ENCODE results near the gene THAP7. TPM values are rescaled to one million over a fixed set of nuclear protein-coding genes. Genes with fewer than 3 reads are reported as not detected.

The THAP7 gene
- total and polyA plus RNA-seq, 2 of the 4 experiments (the other 2 are of a cell fraction), result 14.2 to 19.8 TPM

- H3K9me3 ChIP-seq (ENCODE audit: control insufficient read depth, insufficient read depth, low read length), result peaks cover 10% of the 10 kb centered on the region
- H3K23ac ChIP-seq (ENCODE audit: low read depth, low read length), result no peak overlapping the region
- TF ChIP-seq CHD1 (IDR thresholded peaks at IDR 0.05; ENCODE audit: low read depth, low read length) (no peak), RFX5 (IDR thresholded peaks at IDR 0.05; ENCODE audit: low read depth, low read length) (no peak)
- H3K4ac ChIP-seq (ENCODE audit: low read depth, low read length), result no peak overlapping the region
- H3K27me3 ChIP-seq (ENCODE audit: control insufficient read depth, insufficient read depth, low read length), result peaks cover 2% of the 10 kb centered on the region; the same call in 1 of the 2 replicates
- no peak overlapping the region for H3K9ac ChIP-seq (ENCODE audit: low read depth, low read length)
- no peak for ATAC-seq (ENCODE audit: low read depth)
- no TSS peak for BruUV-seq (replicated peaks)
- POLR2A ChIA-PET (ENCODE audit: unreplicated experiment), result no interaction called here
- WGBS, 2 experiments (ENCODE audit: extremely low coverage in 2 of 2, insufficient read length in 1 of 2), result 60% methylated on average over 1 of the region's 16 CpGs; no CpG with 5 or more reads in 1 of the 2 experiments
- dilution Hi-C loops (cut with HindIII; ENCODE audit: low sequenced_read_pairs, unreplicated experiment) (no loop called here), in situ Hi-C loops (cut with MboI; ENCODE audit: low sequenced_read_pairs) (no loop called here), intact Hi-C loops (cut with micrococcal nuclease) (no loop called here)
- H4K20me1 ChIP-seq (ENCODE audit: insufficient read depth, low read length), result no peaks in the 10 kb centered on the region
- H3K36me3 ChIP-seq (ENCODE audit: control insufficient read depth, insufficient read depth, low read length), result no peaks in the 10 kb centered on the region
- CTCF ChIA-PET, result no interaction called here
- no peak overlapping the region for H2AFZ ChIP-seq (replicated peaks; ENCODE audit: low read length, poor library complexity)
- H3K4me3 ChIP-seq (ENCODE audit: insufficient read depth, low read depth, low read length), result no peak overlapping the region
- H2BK15ac ChIP-seq (ENCODE audit: low read depth, low read length), result no peak overlapping the region
- H3K18ac ChIP-seq (ENCODE audit: low read depth, low read length), result no peak overlapping the region
- no peak overlapping the region for H2BK20ac ChIP-seq (ENCODE audit: low read depth, low read length)
- no peak overlapping the region for H2BK120ac ChIP-seq (ENCODE audit: low read depth, low read length)
- no peak overlapping the region for H3K56ac ChIP-seq (ENCODE audit: extremely low read depth, insufficient read depth, low read length)
- H4K8ac ChIP-seq (ENCODE audit: low read depth in 2 of 2, low read length in 2 of 2), result no peak overlapping the region
- no peak overlapping the region for H3K4me2 ChIP-seq (ENCODE audit: low read depth, low read length)
- H2BK5ac ChIP-seq (ENCODE audit: low read depth, low read length, poor library complexity, severe bottlenecking), result no peak overlapping the region
- H3K9me1 ChIP-seq (ENCODE audit: insufficient read depth, low read length), result no peaks in the 10 kb centered on the region
- H2AK5ac ChIP-seq (ENCODE audit: low read depth, low read length), result no peak overlapping the region
- DNase-seq, result no peak
- no peak overlapping the region for H4K91ac ChIP-seq (ENCODE audit: insufficient read depth, low read depth, low read length)
- H3K14ac ChIP-seq (replicated peaks; ENCODE audit: low read depth, low read length), result no peak overlapping the region
- H3K79me1 ChIP-seq (ENCODE audit: low read depth in 1 of 2, low read length in 2 of 2), result no peaks in the 10 kb centered on the region
- H2AK9ac ChIP-seq (replicated peaks; ENCODE audit: low read depth, low read length, poor library complexity), result no peak overlapping the region
- no peak overlapping the region for H3K27ac ChIP-seq (ENCODE audit: insufficient read depth, low read length)
- no peaks in the 10 kb centered on the region for H3K4me1 ChIP-seq (ENCODE audit: control insufficient read depth, insufficient read depth, low read length)
- H4K5ac ChIP-seq (ENCODE audit: low read depth, low read length), result no peak overlapping the region
Measured at GRCh38 chr22:20974336-20974955, 27.5 kb downstream of the THAP7 start.
